HepG2 (cell line): ENCODE data around the gene AKR1C2. TPM values are rescaled to one million over a fixed set of nuclear protein-coding genes. Genes with fewer than 3 reads are reported as not detected.
"Not testable (repeated sequence)": the region's sequence is repeated elsewhere in the genome, so short reads cannot be mapped to it uniquely, and the experiment has no call there.

Experiments
- ATAC-seq: fragments of 200-7000 bp; cut with Tn5 transposase; 3 replicates; pipeline ENCODE4 v1.9.1; 2020; ENCODE audit warnings: mild to moderate bottlenecking, moderate library complexity
- BruUV-seq: library from RNA; stranded (reverse); fragments of 400-500 nt; replicated peaks from 2 replicates; lab custom pipeline; 2021; lab: Mats Ljungman, UMichigan
- CTCF ChIA-PET: fragments of 300-600 bp; formaldehyde crosslinking; extraction: SDS; loops from one replicate; lab custom pipeline; 2021; ENCODE audit warnings: low total read pairs, inconsistent platforms, low intra/inter-chr PET ratio; lab: Yijun Ruan, JAX
- POLR2A ChIA-PET: fragments of 350-600 bp; sonication (Branson Sonifier 250); formaldehyde crosslinking; loops from one replicate; lab custom pipeline; 2020; ENCODE audit warnings: antibody characterized with exemption, inconsistent platforms; lab: Yijun Ruan, JAX
- DNase-seq: peaks from one replicate; pipeline ENCODE4 v3.0.0-alpha.2; 2015; ENCODE audit warnings: low spot score
- FAIRE-seq: peaks from 3 replicates; lab custom pipeline; 2011; peaks lifted over from hg19 to GRCh38; lab: Jason Lieb, UNC
- H2AFZ ChIP-seq: one replicate; pipeline ENCODE4 v1.6.1; 2011; ENCODE audit warnings: low read length, inconsistent platforms
- H3K27ac ChIP-seq: fragments of 300-600 bp; 3 replicates; pipeline ENCODE4 v1.8.0; 2011; ENCODE audit warnings: mixed run types, mild to moderate bottlenecking, mixed read lengths, low read length, inconsistent platforms; ENCODE audit not compliant: insufficient read depth; ENCODE audit errors: extremely low read length
- H3K27me3 ChIP-seq, 2 experiments: fragments of 200-600 bp in 1 of 2; 2 replicates in 1 of 2; 3 replicates in 1 of 2; pipeline versions ENCODE4 v1.6.0 to v1.8.0; 2011; ENCODE audit warnings: low read length in 2 of 2, mild to moderate bottlenecking in 2 of 2, moderate library complexity in 2 of 2, inconsistent platforms in 1 of 2; ENCODE audit not compliant: insufficient read depth in 2 of 2, control insufficient read depth in 1 of 2
- H3K36me3 ChIP-seq, 2 experiments: fragments of 200-600 bp in 1 of 2; replicated peaks in 1 of 2; 2 replicates in 1 of 2; 3 replicates in 1 of 2; pipeline versions ENCODE4 v1.5.1 to v1.8.0; 2011; ENCODE audit warnings: low read length in 2 of 2, inconsistent platforms in 1 of 2; ENCODE audit not compliant: insufficient read depth in 2 of 2, control insufficient read depth in 1 of 2
- H3K4me1 ChIP-seq: 2 replicates; pipeline ENCODE4 v1.5.1; 2012; ENCODE audit warnings: low read length, inconsistent platforms; ENCODE audit not compliant: insufficient read depth
- H3K4me2 ChIP-seq: 2 replicates; pipeline ENCODE4 v1.6.0; 2011; ENCODE audit warnings: low read depth, low read length, inconsistent platforms
- H3K4me3 ChIP-seq, 3 experiments: fragments of 200-600 bp in 1 of 3; sonication (generic), shearing (Covaris generic) in 1 of 3; replicated peaks in 1 of 3; 2 replicates each; pipeline ENCODE4 v1.5.1; 2011 to 2016; ENCODE audit warnings: low read length in 3 of 3, inconsistent platforms in 2 of 3, low read depth in 2 of 3, mild to moderate bottlenecking in 2 of 3, control low read depth in 1 of 3, mixed read lengths in 1 of 3; ENCODE audit not compliant: insufficient read depth in 1 of 3
- H3K79me2 ChIP-seq: one replicate; pipeline ENCODE4 v1.6.1; 2011; ENCODE audit warnings: low read length, inconsistent platforms; ENCODE audit not compliant: insufficient read depth
- H3K9ac ChIP-seq: 2 replicates; pipeline ENCODE4 v1.6.0; 2011; ENCODE audit warnings: mild to moderate bottlenecking, low read depth, low read length, inconsistent platforms; ENCODE audit not compliant: insufficient read depth
- H3K9me3 ChIP-seq: 2 replicates; pipeline ENCODE4 v1.5.1; 2012; ENCODE audit warnings: mild to moderate bottlenecking, low read length
- H4K20me1 ChIP-seq: 2 replicates; pipeline ENCODE4 v1.6.0; 2011; ENCODE audit warnings: inconsistent platforms, mild to moderate bottlenecking, low read length, moderate library complexity; ENCODE audit not compliant: insufficient read depth
- MAFF ChIP-seq: IDR thresholded peaks from 2 replicates; pipeline ENCODE4 v1.6.1; 2011; ENCODE audit warnings: low read depth, low read length, improper control_type of control experiment
- MAFK ChIP-seq, 2 experiments: IDR thresholded peaks in 1 of 2; conservative IDR thresholded peaks in 1 of 2; 2 replicates each; pipeline ENCODE4 v1.6.1; 2011; ENCODE audit warnings: improper control_type of control experiment in 2 of 2, low read length in 2 of 2
- NFE2L2 ChIP-seq: fragments of 150-350 bp; IDR thresholded peaks from 2 replicates; pipeline ENCODE4 v1.6.1; 2014; ENCODE audit warnings: low read length
- WGBS: methylation state at CpG from one replicate; pipeline ENCODE4 v1.1.6; 2017; ENCODE audit warnings: low lambda C conversion rate; 5-methylcytosine and 5-hydroxymethylcytosine counted together
- in situ Hi-C: cut with HindIII; loops from 2 replicates; pipeline ENCODE4 v1.10.0; 2017; ENCODE audit warnings: low pct_unique_long_range_greater_than_20kb; ENCODE audit not compliant: extremely low pct_ligation_motif_present
- intact Hi-C: fragments of 100-400 bp; cut with micrococcal nuclease; formaldehyde crosslinking; loops from one replicate; pipeline ENCODE4 v1.10.0; 2022; ENCODE audit not compliant: unreplicated experiment
- polyA plus RNA-seq, 8 experiments: library from polyadenylated mRNA; depleted of rRNA in 3 of 8; stranded (reverse) in 7 of 8; unstranded in 1 of 8; fragments of >200 nt; fragmentation: Illumina TruSeq in 4 of 8; extraction: Trizol in 4 of 8; gene quantifications; 2 replicates each; pipeline versions ENCODE4 v1.2.1 to v1.2.3, GENCODE V29; 2011 to 2016; ENCODE audit warnings: low read depth in 4 of 8, missing spikeins in 1 of 8, mixed read lengths in 1 of 8; ENCODE audit not compliant: insufficient read depth in 1 of 8
- total RNA-seq, 5 experiments: library from RNA; depleted of rRNA; stranded (reverse); fragments of >200 nt; fragmentation: Illumina TruSeq; extraction: Trizol; gene quantifications; 2 replicates each; pipeline ENCODE4 v1.2.3, GENCODE V29; 2016; ENCODE audit warnings: low read depth in 1 of 5
- TF ChIP-seq, protein P1 (sequence below), 2 experiments: sonication (generic) in 1 of 2; formaldehyde crosslinking in 1 of 2; IDR thresholded peaks; 2 replicates each; pipeline versions ENCODE4 v1.4.0 to v1.6.1; 2018 to 2020; ENCODE audit warnings: missing genetic modification reagents in 2 of 2, borderline replicate concordance in 1 of 2, low read depth in 1 of 2, mild to moderate bottlenecking in 1 of 2, missing biosample characterization in 1 of 2
- TF ChIP-seq, protein P2 (sequence below): sonication (generic); formaldehyde crosslinking; IDR thresholded peaks from 2 replicates; pipeline ENCODE4 v1.4.0; 2020; ENCODE audit warnings: mild to moderate bottlenecking, missing genetic modification reagents

Gene AKR1C2
- total and polyA plus RNA-seq, 2 of the 13 experiments (the other 11 are each of a cell fraction or from before 2014, with no cell fraction given) = 140 to 900 TPM

DNA sequence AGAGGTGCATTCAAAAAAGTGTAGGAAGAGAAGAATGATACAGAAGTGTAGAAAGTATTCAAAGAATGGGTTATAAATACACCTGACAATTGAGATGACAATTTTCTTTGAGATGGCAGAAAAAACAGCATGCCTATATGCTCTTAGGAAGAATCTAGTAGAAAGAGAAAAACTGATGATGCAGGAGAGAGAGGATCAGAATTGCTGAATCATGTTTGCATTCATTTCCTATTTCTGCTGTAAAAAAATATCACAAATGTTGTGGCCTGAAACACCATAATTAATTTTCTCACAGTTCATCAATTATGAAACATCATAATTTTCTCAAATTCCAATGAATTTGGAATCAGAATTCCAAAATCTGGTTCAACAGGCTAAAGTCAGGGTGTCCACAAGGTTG is 50.3 kb downstream of the AKR1C2 start:
- intact Hi-C loops = no loop called here
- ATAC-seq = no peak
- H3K4me1 ChIP-seq = peaks cover 91% of the 10 kb centered on the region
- H4K20me1 ChIP-seq = no peaks in the 10 kb centered on the region
- H3K9ac ChIP-seq = no peak overlapping the region
- H3K4me2 ChIP-seq = no peak overlapping the region
- no peak overlapping the region for H2AFZ ChIP-seq
- in situ Hi-C loops = no loop called here
- H3K27ac ChIP-seq = no peak overlapping the region
- no peak overlapping the region for H3K4me3 ChIP-seq
- no peaks in the 10 kb centered on the region for H3K27me3 ChIP-seq
- CTCF ChIA-PET = no interaction called here
- H3K36me3 ChIP-seq = no peaks in the 10 kb centered on the region
- H3K79me2 ChIP-seq = no peaks in the 10 kb centered on the region
- TF ChIP-seq, protein P1, sequence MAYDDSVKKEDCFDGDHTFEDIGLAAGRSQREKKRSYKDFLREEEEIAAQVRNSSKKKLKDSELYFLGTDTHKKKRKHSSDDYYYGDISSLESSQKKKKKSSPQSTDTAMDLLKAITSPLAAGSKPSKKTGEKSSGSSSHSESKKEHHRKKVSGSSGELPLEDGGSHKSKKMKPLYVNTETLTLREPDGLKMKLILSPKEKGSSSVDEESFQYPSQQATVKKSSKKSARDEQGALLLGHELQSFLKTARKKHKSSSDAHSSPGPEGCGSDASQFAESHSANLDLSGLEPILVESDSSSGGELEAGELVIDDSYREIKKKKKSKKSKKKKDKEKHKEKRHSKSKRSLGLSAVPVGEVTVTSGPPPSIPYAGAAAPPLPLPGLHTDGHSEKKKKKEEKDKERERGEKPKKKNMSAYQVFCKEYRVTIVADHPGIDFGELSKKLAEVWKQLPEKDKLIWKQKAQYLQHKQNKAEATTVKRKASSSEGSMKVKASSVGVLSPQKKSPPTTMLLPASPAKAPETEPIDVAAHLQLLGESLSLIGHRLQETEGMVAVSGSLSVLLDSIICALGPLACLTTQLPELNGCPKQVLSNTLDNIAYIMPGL (CRISPR knock-in tag; IDR thresholded peaks at IDR 0.05; ENCODE audit: borderline replicate concordance in 1 of 2, low read depth in 1 of 2) = no peak
- peak; percentile 56 for TF ChIP-seq MAFF
- TF ChIP-seq, protein P2, sequence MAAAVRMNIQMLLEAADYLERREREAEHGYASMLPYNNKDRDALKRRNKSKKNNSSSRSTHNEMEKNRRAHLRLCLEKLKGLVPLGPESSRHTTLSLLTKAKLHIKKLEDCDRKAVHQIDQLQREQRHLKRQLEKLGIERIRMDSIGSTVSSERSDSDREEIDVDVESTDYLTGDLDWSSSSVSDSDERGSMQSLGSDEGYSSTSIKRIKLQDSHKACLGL (CRISPR knock-in tag) = no peak
- peak; percentile 51 to 59 for TF ChIP-seq MAFK (conservative IDR thresholded peaks at IDR 0.05 in 1 of 2, IDR thresholded peaks at IDR 0.05 in 1 of 2; ENCODE audit: low read length in 2 of 2)
- TF ChIP-seq NFE2L2 = peak; percentile 52; the same call in 1 of the 2 replicates
- no TSS peak for BruUV-seq
- no peak for DNase-seq
- POLR2A ChIA-PET = no interaction called here
- no peak for FAIRE-seq
- no peaks in the 10 kb centered on the region for H3K9me3 ChIP-seq

GRCh38 chr10:4951512-4952162 is 52.0 kb downstream of the AKR1C2 start:
- H3K27me3 ChIP-seq, H4K20me1 ChIP-seq, H3K79me2 ChIP-seq, H3K9me3 ChIP-seq, H2AFZ ChIP-seq, H3K36me3 ChIP-seq, intact Hi-C loops, BruUV-seq, in situ Hi-C loops, CTCF ChIA-PET, H3K4me2 ChIP-seq, H3K4me3 ChIP-seq, H3K9ac ChIP-seq, POLR2A ChIA-PET, ATAC-seq, H3K27ac ChIP-seq, FAIRE-seq, DNase-seq: not testable (repeated sequence)
- WGBS = 89% methylated on average over 3 of the region's 5 CpGs
- H3K4me1 ChIP-seq = peaks cover 90% of the 10 kb centered on the region
